Measurements from ENCODE around the gene FAM174B. TPM values are rescaled to one million over a fixed set of nuclear protein-coding genes. Genes with fewer than 3 reads are reported as not detected.

FAM174B gene
- total and polyA plus RNA-seq, 2 experiments from 2014 or later, result 15.0 to 21.8 TPM

DNA sequence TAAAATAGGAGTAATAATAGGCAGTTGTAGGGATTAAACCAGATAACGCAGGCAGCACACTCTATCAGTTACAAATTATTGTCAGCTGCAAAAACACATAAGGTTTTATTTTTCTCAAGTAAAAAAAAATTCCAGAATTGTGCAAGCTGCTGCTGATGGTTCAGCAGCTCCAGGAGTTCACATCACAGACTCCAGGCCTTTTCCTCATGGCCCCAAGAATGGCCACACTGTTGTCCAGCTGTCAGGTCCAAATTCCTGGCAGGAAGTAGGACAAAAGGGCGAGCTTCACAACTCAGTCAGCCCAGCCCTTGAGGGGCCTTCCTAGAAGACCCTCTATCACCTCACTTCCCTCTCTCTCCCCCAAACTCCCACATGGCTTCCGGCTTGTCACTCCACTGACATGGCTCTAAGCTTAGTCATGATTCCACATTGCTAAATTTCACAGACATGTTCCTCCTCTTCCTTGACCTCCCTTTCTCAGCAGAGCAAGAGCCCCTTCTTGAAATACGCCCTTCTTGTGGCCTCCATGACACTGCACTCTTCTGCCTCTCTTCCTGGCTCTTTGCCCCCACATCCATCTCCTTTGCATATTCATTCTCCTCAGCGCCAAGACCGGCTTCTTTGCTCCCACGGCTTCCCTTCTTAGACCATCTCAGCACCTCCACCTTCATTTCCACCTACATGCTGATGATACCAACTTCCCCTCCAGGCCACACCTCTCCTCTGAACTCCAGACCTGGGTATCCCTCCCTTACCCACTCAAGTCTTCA lies 27.4 kb upstream of the FAM174B start (continued):
- TF ChIP-seq, protein P1, sequence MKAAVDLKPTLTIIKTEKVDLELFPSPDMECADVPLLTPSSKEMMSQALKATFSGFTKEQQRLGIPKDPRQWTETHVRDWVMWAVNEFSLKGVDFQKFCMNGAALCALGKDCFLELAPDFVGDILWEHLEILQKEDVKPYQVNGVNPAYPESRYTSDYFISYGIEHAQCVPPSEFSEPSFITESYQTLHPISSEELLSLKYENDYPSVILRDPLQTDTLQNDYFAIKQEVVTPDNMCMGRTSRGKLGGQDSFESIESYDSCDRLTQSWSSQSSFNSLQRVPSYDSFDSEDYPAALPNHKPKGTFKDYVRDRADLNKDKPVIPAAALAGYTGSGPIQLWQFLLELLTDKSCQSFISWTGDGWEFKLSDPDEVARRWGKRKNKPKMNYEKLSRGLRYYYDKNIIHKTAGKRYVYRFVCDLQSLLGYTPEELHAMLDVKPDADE (IDR thresholded peaks at IDR 0.05), result no peak
- no peak for TF ChIP-seq CREB1 (CRISPR knock-in tag; IDR thresholded peaks at IDR 0.05; ENCODE audit: low read depth)
- TF ChIP-seq JUNB (IDR thresholded peaks at IDR 0.05; ENCODE audit: unreplicated experiment), result no peak
- no peak for TF ChIP-seq NANOG (IDR thresholded peaks at IDR 0.05; ENCODE audit: borderline replicate concordance)
- TF ChIP-seq, protein P2, sequence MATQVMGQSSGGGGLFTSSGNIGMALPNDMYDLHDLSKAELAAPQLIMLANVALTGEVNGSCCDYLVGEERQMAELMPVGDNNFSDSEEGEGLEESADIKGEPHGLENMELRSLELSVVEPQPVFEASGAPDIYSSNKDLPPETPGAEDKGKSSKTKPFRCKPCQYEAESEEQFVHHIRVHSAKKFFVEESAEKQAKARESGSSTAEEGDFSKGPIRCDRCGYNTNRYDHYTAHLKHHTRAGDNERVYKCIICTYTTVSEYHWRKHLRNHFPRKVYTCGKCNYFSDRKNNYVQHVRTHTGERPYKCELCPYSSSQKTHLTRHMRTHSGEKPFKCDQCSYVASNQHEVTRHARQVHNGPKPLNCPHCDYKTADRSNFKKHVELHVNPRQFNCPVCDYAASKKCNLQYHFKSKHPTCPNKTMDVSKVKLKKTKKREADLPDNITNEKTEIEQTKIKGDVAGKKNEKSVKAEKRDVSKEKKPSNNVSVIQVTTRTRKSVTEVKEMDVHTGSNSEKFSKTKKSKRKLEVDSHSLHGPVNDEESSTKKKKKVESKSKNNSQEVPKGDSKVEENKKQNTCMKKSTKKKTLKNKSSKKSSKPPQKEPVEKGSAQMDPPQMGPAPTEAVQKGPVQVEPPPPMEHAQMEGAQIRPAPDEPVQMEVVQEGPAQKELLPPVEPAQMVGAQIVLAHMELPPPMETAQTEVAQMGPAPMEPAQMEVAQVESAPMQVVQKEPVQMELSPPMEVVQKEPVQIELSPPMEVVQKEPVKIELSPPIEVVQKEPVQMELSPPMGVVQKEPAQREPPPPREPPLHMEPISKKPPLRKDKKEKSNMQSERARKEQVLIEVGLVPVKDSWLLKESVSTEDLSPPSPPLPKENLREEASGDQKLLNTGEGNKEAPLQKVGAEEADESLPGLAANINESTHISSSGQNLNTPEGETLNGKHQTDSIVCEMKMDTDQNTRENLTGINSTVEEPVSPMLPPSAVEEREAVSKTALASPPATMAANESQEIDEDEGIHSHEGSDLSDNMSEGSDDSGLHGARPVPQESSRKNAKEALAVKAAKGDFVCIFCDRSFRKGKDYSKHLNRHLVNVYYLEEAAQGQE (IDR thresholded peaks at IDR 0.05; ENCODE audit: unreplicated experiment), result no peak
- no peak for TF ChIP-seq STAT1 (IDR thresholded peaks at IDR 0.05; ENCODE audit: unreplicated experiment)
- no peak for TF ChIP-seq POLR2AphosphoS5 (IDR thresholded peaks at IDR 0.05; ENCODE audit: low read depth)
- no peak for TF ChIP-seq ZNF331 (CRISPR knock-in tag; IDR thresholded peaks at IDR 0.05; ENCODE audit: low read depth)

DNA sequence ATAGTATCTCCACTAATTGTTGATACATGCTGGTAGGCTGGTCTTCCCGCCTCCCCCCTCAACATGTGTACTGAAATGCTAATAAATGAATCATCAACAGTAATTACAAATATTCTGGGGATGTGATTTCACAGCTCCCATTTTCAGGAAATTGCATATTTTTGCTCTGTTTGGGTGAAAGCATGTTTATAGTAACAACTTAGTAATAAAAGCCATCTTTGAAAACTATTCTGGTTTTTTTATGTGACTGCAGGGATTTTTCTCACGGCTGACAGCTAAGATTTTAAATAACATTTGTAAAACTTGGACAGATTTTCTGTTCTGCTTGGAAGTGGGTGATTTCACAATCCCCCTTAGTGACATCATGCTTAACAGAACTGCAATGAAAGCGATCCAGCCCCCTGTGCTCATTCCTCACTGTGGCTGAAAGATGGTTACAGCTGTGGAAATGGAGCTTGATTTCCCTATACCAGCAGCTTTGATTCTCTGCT lies 25.6 kb upstream of the FAM174B start:
- no peak overlapping the region for H3K27ac Mint-ChIP-seq
- Histone ChIP-seq H4K20me1 (replicated peaks; ENCODE audit: insufficient read depth) (no peaks in the 10 kb centered on the region), H3K4me2 (no peak overlapping the region), H3K4me1 (ENCODE audit: insufficient read depth) (no peaks in the 10 kb centered on the region), H2AFZ (no peak overlapping the region), H3K27ac (ENCODE audit: low read depth) (no peak overlapping the region), H3F3A (replicated peaks; ENCODE audit: low read depth) (no peaks in the 10 kb centered on the region), H3K9me2 (ENCODE audit: insufficient read depth) (no peaks in the 10 kb centered on the region), H3K27me3 (ENCODE audit: insufficient read depth) (no peaks in the 10 kb centered on the region), H3K4me3 (no peak overlapping the region), H3K79me2 (replicated peaks; ENCODE audit: insufficient read depth) (no peaks in the 10 kb centered on the region), H3K36me3 (ENCODE audit: insufficient read depth) (no peaks in the 10 kb centered on the region)
- H3K4me3 Mint-ChIP-seq, result no peak overlapping the region
- H3K9me3 Mint-ChIP-seq, result no peaks in the 10 kb centered on the region
- H3K36me3 Mint-ChIP-seq (ENCODE audit: low read depth), result no peaks in the 10 kb centered on the region
- no peaks in the 10 kb centered on the region for H3K27me3 Mint-ChIP-seq (ENCODE audit: insufficient read depth, low read depth, poor library complexity)
- peaks cover 9% of the 10 kb centered on the region for H3K4me1 Mint-ChIP-seq
- ATAC-seq (no peak), DNase-seq (ENCODE audit: low spot score) (no peak)
- no peak for TF ChIP-seq EZH2phosphoT487 (IDR thresholded peaks at IDR 0.05; ENCODE audit: unreplicated experiment)
- no peak for TF ChIP-seq STAT1 (IDR thresholded peaks at IDR 0.05; ENCODE audit: unreplicated experiment)
- no peak for TF ChIP-seq CREB1 (CRISPR knock-in tag; IDR thresholded peaks at IDR 0.05; ENCODE audit: low read depth)
- no peak for TF ChIP-seq EZH2 (IDR thresholded peaks at IDR 0.05; ENCODE audit: low read depth, unreplicated experiment)
- no peak for TF ChIP-seq NANOG (IDR thresholded peaks at IDR 0.05; ENCODE audit: borderline replicate concordance)
- no peak for TF ChIP-seq POLR2AphosphoS5 (IDR thresholded peaks at IDR 0.05; ENCODE audit: low read depth)
- TF ChIP-seq, protein P3, sequence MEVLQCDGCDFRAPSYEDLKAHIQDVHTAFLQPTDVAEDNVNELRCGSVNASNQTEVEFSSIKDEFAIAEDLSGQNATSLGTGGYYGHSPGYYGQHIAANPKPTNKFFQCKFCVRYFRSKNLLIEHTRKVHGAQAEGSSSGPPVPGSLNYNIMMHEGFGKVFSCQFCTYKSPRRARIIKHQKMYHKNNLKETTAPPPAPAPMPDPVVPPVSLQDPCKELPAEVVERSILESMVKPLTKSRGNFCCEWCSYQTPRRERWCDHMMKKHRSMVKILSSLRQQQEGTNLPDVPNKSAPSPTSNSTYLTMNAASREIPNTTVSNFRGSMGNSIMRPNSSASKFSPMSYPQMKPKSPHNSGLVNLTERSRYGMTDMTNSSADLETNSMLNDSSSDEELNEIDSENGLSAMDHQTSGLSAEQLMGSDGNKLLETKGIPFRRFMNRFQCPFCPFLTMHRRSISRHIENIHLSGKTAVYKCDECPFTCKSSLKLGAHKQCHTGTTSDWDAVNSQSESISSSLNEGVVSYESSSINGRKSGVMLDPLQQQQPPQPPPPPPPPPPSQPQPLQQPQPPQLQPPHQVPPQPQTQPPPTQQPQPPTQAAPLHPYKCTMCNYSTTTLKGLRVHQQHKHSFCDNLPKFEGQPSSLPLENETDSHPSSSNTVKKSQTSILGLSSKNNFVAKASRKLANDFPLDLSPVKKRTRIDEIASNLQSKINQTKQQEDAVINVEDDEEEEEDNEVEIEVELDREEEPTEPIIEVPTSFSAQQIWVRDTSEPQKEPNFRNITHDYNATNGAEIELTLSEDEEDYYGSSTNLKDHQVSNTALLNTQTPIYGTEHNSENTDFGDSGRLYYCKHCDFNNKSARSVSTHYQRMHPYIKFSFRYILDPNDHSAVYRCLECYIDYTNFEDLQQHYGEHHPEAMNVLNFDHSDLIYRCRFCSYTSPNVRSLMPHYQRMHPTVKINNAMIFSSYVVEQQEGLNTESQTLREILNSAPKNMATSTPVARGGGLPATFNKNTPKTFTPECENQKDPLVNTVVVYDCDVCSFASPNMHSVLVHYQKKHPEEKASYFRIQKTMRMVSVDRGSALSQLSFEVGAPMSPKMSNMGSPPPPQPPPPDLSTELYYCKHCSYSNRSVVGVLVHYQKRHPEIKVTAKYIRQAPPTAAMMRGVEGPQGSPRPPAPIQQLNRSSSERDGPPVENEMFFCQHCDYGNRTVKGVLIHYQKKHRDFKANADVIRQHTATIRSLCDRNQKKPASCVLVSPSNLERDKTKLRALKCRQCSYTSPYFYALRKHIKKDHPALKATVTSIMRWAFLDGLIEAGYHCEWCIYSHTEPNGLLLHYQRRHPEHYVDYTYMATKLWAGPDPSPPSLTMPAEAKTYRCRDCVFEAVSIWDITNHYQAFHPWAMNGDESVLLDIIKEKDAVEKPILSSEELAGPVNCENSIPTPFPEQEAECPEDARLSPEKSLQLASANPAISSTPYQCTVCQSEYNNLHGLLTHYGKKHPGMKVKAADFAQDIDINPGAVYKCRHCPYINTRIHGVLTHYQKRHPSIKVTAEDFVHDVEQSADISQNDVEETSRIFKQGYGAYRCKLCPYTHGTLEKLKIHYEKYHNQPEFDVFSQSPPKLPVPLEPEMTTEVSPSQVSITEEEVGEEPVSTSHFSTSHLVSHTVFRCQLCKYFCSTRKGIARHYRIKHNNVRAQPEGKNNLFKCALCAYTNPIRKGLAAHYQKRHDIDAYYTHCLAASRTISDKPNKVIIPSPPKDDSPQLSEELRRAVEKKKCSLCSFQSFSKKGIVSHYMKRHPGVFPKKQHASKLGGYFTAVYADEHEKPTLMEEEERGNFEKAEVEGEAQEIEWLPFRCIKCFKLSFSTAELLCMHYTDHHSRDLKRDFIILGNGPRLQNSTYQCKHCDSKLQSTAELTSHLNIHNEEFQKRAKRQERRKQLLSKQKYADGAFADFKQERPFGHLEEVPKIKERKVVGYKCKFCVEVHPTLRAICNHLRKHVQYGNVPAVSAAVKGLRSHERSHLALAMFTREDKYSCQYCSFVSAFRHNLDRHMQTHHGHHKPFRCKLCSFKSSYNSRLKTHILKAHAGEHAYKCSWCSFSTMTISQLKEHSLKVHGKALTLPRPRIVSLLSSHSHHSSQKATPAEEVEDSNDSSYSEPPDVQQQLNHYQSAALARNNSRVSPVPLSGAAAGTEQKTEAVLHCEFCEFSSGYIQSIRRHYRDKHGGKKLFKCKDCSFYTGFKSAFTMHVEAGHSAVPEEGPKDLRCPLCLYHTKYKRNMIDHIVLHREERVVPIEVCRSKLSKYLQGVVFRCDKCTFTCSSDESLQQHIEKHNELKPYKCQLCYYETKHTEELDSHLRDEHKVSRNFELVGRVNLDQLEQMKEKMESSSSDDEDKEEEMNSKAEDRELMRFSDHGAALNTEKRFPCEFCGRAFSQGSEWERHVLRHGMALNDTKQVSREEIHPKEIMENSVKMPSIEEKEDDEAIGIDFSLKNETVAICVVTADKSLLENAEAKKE (CRISPR knock-in tag; IDR thresholded peaks at IDR 0.05), result no peak
- TF ChIP-seq, protein P1 (IDR thresholded peaks at IDR 0.05), result no peak

All from GM23338 (cell line).